Measurements from ENCODE around the gene APOC3. TPM values are rescaled to one million over a fixed set of nuclear protein-coding genes. Genes with fewer than 3 reads are reported as not detected.

APOC3 gene
- total and polyA plus RNA-seq, 2 donors (not counting 1 experiment from before 2014, with no cell fraction given): not detected

GRCh38 chr11:116812109-116812508 lies 17.6 kb upstream of the APOC3 start:
- H4K20me1 ChIP-seq (ENCODE audit: control insufficient read depth, extremely low read depth, insufficient read depth, low read length): no peaks in the 10 kb centered on the region
- H2AFZ ChIP-seq (ENCODE audit: low read length): no peak overlapping the region
- no peak overlapping the region for H3K9ac ChIP-seq (ENCODE audit: insufficient read depth, low read length)
- no peaks in the 10 kb centered on the region for H3K9me3 ChIP-seq (ENCODE audit: control insufficient read depth, insufficient read depth, low read depth, low read length)
- no peak for TF ChIP-seq CTCF (conservative IDR thresholded peaks at IDR 0.05 in 1 of 2, IDR thresholded peaks at IDR 0.05 in 1 of 2; ENCODE audit: low read depth in 1 of 2, low read length in 2 of 2)
- TF ChIP-seq EZH2 (IDR thresholded peaks at IDR 0.05; ENCODE audit: low read length, missing control alignments): no peak
- no peak for DNase-seq (ENCODE audit: low read depth in 2 of 2)
- H3K27ac ChIP-seq (ENCODE audit: insufficient read depth, low read length): no peak overlapping the region
- no peak overlapping the region for H3K4me2 ChIP-seq (ENCODE audit: extremely low read depth, insufficient read depth, low read length)
- no peaks in the 10 kb centered on the region for H3K36me3 ChIP-seq (ENCODE audit: control insufficient read depth, insufficient read depth, low read length)
- H3K79me2 ChIP-seq (ENCODE audit: control insufficient read depth, insufficient read depth, low read length): no peaks in the 10 kb centered on the region
- H3K4me3 ChIP-seq (replicated peaks in 1 of 4; ENCODE audit: control extremely low read depth in 1 of 4, insufficient read depth in 1 of 4, low read depth in 3 of 4, low read length in 4 of 4): no peak overlapping the region
- no peaks in the 10 kb centered on the region for H3K4me1 ChIP-seq (ENCODE audit: control insufficient read depth, extremely low read depth, insufficient read depth, low read length)
- peaks cover 4% of the 10 kb centered on the region for H3K27me3 ChIP-seq (ENCODE audit: control insufficient read depth, insufficient read depth, low read length)

- no peaks in the 10 kb centered on the region for H3K36me3 ChIP-seq (ENCODE audit: control insufficient read depth, insufficient read depth, low read length)
- H3K4me2 ChIP-seq (ENCODE audit: extremely low read depth, insufficient read depth, low read length): no peak overlapping the region
- no peaks in the 10 kb centered on the region for H3K4me1 ChIP-seq (ENCODE audit: control insufficient read depth, extremely low read depth, insufficient read depth, low read length)
- peaks cover 4% of the 10 kb centered on the region for H3K27me3 ChIP-seq (ENCODE audit: control insufficient read depth, insufficient read depth, low read length)
- H4K20me1 ChIP-seq (ENCODE audit: control insufficient read depth, extremely low read depth, insufficient read depth, low read length): no peaks in the 10 kb centered on the region
- no peaks in the 10 kb centered on the region for H3K9me3 ChIP-seq (ENCODE audit: control insufficient read depth, insufficient read depth, low read depth, low read length)
- H3K27ac ChIP-seq (ENCODE audit: insufficient read depth, low read length): no peak overlapping the region
- H2AFZ ChIP-seq (ENCODE audit: low read length): no peak overlapping the region
- TF ChIP-seq CTCF (conservative IDR thresholded peaks at IDR 0.05 in 1 of 2, IDR thresholded peaks at IDR 0.05 in 1 of 2; ENCODE audit: low read depth in 1 of 2, low read length in 2 of 2): no peak
- no peak for TF ChIP-seq EZH2 (IDR thresholded peaks at IDR 0.05; ENCODE audit: low read length, missing control alignments)
- H3K9ac ChIP-seq (ENCODE audit: insufficient read depth, low read length): no peak overlapping the region
- no peak overlapping the region for H3K4me3 ChIP-seq (replicated peaks in 1 of 4; ENCODE audit: control extremely low read depth in 1 of 4, insufficient read depth in 1 of 4, low read depth in 3 of 4, low read length in 4 of 4)
- no peaks in the 10 kb centered on the region for H3K79me2 ChIP-seq (ENCODE audit: control insufficient read depth, insufficient read depth, low read length)
- DNase-seq (ENCODE audit: low read depth in 2 of 2): no peak
These were observed 16.5 kb upstream of the APOC3 start for GRCh38 chr11:116813170-116813569.

- Histone ChIP-seq H3K27ac (ENCODE audit: insufficient read depth, low read length) (no peak overlapping the region), H3K9ac (ENCODE audit: insufficient read depth, low read length) (no peak overlapping the region), H3K4me1 (ENCODE audit: control insufficient read depth, extremely low read depth, insufficient read depth, low read length) (no peaks in the 10 kb centered on the region), H4K20me1 (ENCODE audit: control insufficient read depth, extremely low read depth, insufficient read depth, low read length) (no peaks in the 10 kb centered on the region), H3K79me2 (ENCODE audit: control insufficient read depth, insufficient read depth, low read length) (no peaks in the 10 kb centered on the region), H3K4me2 (ENCODE audit: extremely low read depth, insufficient read depth, low read length) (no peak overlapping the region), H3K9me3 (ENCODE audit: control insufficient read depth, insufficient read depth, low read depth, low read length) (no peaks in the 10 kb centered on the region), H3K36me3 (ENCODE audit: control insufficient read depth, insufficient read depth, low read length) (no peaks in the 10 kb centered on the region), H3K4me3 (replicated peaks in 1 of 4; ENCODE audit: control extremely low read depth in 1 of 4, insufficient read depth in 1 of 4, low read depth in 3 of 4, low read length in 4 of 4) (no peak overlapping the region), H3K27me3 (ENCODE audit: control insufficient read depth, insufficient read depth, low read length) (peaks cover 4% of the 10 kb centered on the region), H2AFZ (ENCODE audit: low read length) (no peak overlapping the region)
- no peak for TF ChIP-seq CTCF (conservative IDR thresholded peaks at IDR 0.05 in 1 of 2, IDR thresholded peaks at IDR 0.05 in 1 of 2; ENCODE audit: low read depth in 1 of 2, low read length in 2 of 2)
- TF ChIP-seq EZH2 (IDR thresholded peaks at IDR 0.05; ENCODE audit: low read length, missing control alignments): no peak
- DNase-seq (ENCODE audit: low read depth in 2 of 2): no peak
These were observed 15.8 kb upstream of the APOC3 start for GRCh38 chr11:116813781-116814471.

All from fibroblast of lung (primary cell).